ENCODE results near the gene EXT2. TPM values are rescaled to one million over a fixed set of nuclear protein-coding genes. Genes with fewer than 3 reads are reported as not detected.

EXT2 gene
- total and polyA plus RNA-seq, 10 of the 15 experiments (the other 5 are each of a cell fraction or from before 2014, with no cell fraction given): 3.8 to 31.4 (median 17.9) TPM

GRCh38 chr11:44199298-44199697 lies 103.8 kb downstream of the EXT2 start (continued):
- TF ChIP-seq ZNF592 (IDR thresholded peaks at IDR 0.05) (no peak), NFXL1 (IDR thresholded peaks at IDR 0.05; ENCODE audit: borderline replicate concordance) (no peak)

GRCh38 chr11:44199816-44200215 lies 104.3 kb downstream of the EXT2 start:
- intact Hi-C loops (cut with micrococcal nuclease; ENCODE audit: unreplicated experiment) (no loop called here), in situ Hi-C loops (cut with MboI) (no loop called here)
- no TSS peak for BruUV-seq (replicated peaks)
- Histone ChIP-seq H2AFZ (ENCODE audit: control insufficient read depth, low read depth, low read length) (no peak overlapping the region), H3K27me3 (replicated peaks in 1 of 2; ENCODE audit: control insufficient read depth in 2 of 2, insufficient read depth in 2 of 2, low read length in 1 of 2) (no peaks in the 10 kb centered on the region), H3K27ac (ENCODE audit: control insufficient read depth, insufficient read depth) (no peak overlapping the region), H3K79me2 (ENCODE audit: control insufficient read depth, insufficient read depth, low read length) (no peaks in the 10 kb centered on the region), H3K9ac (ENCODE audit: control insufficient read depth, insufficient read depth, low read length) (no peak overlapping the region), H3K4me3 (no peak overlapping the region), H3K36me3 (ENCODE audit: control insufficient read depth in 2 of 2, insufficient read depth in 2 of 2, low read length in 1 of 2) (peaks cover 2 to 5% of the 10 kb centered on the region in 2 experiments; a peak in 2 of 4 replicates), H3K4me2 (ENCODE audit: control insufficient read depth, insufficient read depth) (no peak overlapping the region), H4K20me1 (ENCODE audit: control insufficient read depth, insufficient read depth) (no peaks in the 10 kb centered on the region), H3K9me3 (replicated peaks; ENCODE audit: control insufficient read depth, insufficient read depth, low read length) (no peaks in the 10 kb centered on the region), H3K4me1 (ENCODE audit: control insufficient read depth, insufficient read depth, low read length) (no peaks in the 10 kb centered on the region)
- DNase-seq (ENCODE audit: low read depth, low spot score): no peak
- TF ChIP-seq KDM1A (IDR thresholded peaks at IDR 0.05; ENCODE audit: borderline replicate concordance): no peak
- no peak for TF ChIP-seq SUPT20H (IDR thresholded peaks at IDR 0.05; ENCODE audit: borderline replicate concordance, control insufficient read depth, low read depth, low read length)
- no peak for TF ChIP-seq NR2C1 (IDR thresholded peaks at IDR 0.05)
- TF ChIP-seq SKIL (IDR thresholded peaks at IDR 0.05; ENCODE audit: low read depth, poor library complexity, severe bottlenecking): no peak
- no peak for TF ChIP-seq RBBP5 (conservative IDR thresholded peaks at IDR 0.05)
- no peak for TF ChIP-seq RAD21 (IDR thresholded peaks at IDR 0.05; ENCODE audit: insufficient read depth, low read depth, low read length)
- no peak for TF ChIP-seq CREM (IDR thresholded peaks at IDR 0.05; ENCODE audit: low read depth)
- TF ChIP-seq KLF5 (IDR thresholded peaks at IDR 0.05; ENCODE audit: partially characterized antibody): no peak
- TF ChIP-seq IRF4 (IDR thresholded peaks at IDR 0.05; ENCODE audit: low read depth, low read length): no peak
- TF ChIP-seq HDGF (IDR thresholded peaks at IDR 0.05): no peak
- no peak for TF ChIP-seq RFX5 (IDR thresholded peaks at IDR 0.05; ENCODE audit: low read depth, low read length)
- no peak for TF ChIP-seq E2F4 (IDR thresholded peaks at IDR 0.05; ENCODE audit: low read depth, low read length)
- TF ChIP-seq HDAC2 (IDR thresholded peaks at IDR 0.05): no peak
- CTCF ChIA-PET: no interaction called here
- WGBS (ENCODE audit: insufficient coverage, insufficient replicate concordance, low lambda C conversion rate, missing lambda C conversion rate): 91% methylated on average over 4 of the region's 4 CpGs
- FAIRE-seq: no peak
- RAD21 ChIA-PET (ENCODE audit: unreplicated experiment): no interaction called here
- POLR2A ChIA-PET: no interaction called here
- ATAC-seq: no peak
- SMC1A ChIA-PET (ENCODE audit: uncharacterized antibody, unreplicated experiment): interaction anchor here (1.1 kb wide), 1 partner anchor 15 kb away, joined by 5 read pairs; no protein-coding TSS in a partner anchor

All from GM12878 (cell line).